ENCODE measurements around the gene CYP4F11.
"Not testable (repeated sequence)": the region's sequence is repeated elsewhere in the genome, so short reads cannot be mapped to it uniquely, and the experiment has no call there.

CYP4F11 gene, protein sequence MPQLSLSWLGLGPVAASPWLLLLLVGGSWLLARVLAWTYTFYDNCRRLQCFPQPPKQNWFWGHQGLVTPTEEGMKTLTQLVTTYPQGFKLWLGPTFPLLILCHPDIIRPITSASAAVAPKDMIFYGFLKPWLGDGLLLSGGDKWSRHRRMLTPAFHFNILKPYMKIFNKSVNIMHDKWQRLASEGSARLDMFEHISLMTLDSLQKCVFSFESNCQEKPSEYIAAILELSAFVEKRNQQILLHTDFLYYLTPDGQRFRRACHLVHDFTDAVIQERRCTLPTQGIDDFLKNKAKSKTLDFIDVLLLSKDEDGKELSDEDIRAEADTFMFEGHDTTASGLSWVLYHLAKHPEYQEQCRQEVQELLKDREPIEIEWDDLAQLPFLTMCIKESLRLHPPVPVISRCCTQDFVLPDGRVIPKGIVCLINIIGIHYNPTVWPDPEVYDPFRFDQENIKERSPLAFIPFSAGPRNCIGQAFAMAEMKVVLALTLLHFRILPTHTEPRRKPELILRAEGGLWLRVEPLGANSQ

DNA sequence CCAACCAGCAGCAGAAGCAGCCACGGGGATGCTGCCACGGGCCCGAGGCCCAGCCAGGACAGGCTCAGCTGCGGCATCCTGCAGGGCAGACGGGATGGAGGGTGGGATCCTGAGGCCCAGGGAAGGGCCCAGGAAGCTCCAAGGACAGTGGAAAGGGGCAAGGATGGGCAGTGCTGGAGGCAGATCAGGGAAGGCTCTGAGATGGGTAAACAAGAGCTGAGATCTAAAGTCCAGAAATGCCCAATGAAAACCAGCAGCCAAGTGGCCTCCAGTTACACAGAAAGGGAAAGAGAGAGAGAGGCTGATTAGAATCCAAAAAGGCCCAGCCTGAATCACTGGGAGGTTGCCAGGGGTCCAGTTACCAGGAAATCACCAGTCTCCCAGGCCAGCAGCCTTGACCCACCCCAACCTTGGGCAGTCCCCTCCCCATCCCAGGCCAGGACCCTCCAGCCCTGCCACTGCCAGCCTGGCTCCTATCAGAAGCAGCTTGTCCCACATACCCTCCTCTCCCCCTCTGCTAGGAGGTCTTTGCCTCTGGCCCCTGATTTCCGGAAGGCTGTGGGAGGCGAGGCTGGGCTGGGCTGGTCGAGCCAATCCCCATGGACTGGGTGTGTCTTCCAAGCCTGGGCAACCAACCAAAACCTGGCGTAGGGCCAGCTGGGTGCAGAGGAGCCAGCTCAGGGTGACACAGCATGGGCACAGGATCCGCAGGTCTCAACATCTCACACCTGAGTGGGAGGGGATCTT, at the start of gene CYP4F11:
Gene CYP4F11, minus strand, starts transcription at position 198 of the 747 bp plus-strand sequence. Its CDS starts 121 bp downstream, at position 77.
- peak; percentile 43 for DNase-seq (ENCODE audit: low spot score)

DNA sequence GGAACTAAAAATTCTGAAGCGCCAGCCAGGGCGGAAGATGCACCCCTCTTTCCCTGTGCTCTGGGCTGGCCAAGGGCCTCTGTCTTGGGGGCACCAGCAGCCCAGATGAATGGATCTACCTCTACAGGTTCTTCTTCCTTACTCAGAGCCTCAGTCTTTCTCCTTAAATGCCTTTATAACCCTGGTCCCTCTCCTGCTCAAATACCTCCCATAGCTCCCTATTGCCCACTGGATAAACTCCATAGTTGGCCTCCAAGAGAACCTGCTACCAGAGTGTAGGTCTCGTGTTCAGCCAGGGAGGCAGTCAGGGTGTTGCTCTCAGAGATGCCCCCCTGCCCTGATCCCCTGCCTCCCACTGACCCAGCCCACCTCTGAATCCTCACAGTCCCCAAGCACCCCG, 45.0 kb upstream of the CYP4F11 start:
- DNase-seq (ENCODE audit: low spot score), result no peak

DNA sequence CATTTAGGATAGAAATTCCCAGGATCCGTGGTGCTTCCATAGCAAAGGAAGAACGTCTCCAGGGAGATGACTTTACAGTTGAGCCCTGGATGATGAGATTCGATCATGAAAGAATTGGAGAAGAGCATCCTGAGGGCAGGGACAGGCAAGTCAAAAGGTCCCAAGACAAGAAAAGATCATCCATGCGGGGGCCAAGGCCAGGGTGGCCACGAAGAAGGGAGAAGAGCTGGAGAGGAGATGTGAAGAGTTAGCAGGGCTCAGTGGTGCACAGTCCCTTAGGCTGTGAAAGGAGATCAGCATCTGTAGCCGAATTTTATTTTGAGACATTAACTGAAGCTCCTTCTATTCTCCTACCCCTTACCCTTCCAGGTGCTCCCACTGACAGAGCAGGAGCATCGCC, 43.4 kb upstream of the CYP4F11 start:
- no peak for DNase-seq (ENCODE audit: low spot score)

DNA sequence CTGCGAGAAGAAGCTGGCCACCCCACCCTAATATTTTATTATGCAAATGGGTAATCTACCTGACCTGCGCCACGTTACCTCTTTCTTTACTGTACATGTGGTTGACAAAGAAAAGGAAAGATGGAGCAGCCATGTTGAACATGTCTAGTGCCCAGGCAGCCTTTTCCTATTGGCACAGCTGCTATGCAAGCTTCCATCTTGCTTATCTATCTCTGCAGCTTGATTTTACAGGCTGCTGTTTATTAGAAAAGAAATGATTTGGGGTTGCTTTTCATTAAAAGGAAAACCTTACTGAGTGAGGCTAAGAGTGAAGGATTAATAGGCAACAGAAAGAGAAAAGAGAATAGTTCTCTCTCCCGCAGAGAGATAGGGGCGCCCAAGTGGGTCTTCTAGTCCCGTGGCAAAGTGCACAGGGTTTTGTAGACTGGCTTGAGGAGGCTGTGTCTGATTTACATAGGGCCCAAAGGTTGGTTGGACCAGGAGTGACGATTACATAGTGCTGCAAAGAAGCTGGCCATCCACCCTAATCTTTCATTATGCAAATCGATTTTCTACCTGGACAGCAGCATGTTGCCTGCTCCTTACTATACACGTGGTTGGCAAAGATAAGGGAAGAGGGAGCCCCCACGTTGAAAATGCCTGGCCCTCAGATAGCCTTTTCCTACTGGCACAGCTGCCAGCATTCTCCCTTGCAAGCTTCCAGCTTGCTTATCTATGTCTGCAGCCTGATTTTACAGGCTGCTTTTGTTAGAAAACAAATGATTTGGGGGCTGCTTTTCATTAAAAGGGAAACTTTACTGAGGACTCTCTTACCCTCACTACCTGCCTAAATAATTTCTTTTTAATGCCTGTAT, 42.7 kb upstream of the CYP4F11 start:
- no peak for DNase-seq (ENCODE audit: low spot score)

DNA sequence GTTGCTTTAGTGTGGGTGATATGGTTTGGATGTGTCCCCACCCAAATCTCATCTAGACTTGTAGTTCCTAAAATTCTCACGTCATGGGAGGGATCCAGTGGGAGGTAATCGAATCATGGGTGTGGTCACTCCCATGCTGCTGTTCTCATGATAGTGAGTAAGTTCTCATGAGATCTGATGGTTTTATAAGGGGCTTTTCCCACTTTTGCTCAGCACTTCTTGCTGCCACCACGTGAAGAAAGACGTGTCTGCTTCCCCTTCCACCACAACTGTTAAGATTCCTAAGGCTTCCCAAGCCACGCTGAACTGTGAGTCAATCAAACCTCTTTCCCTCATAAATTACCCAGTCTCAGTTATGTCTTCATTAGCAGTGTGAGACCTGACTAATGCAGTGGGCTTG, 40.5 kb upstream of the CYP4F11 start:
- DNase-seq (ENCODE audit: low spot score), result no peak

DNA sequence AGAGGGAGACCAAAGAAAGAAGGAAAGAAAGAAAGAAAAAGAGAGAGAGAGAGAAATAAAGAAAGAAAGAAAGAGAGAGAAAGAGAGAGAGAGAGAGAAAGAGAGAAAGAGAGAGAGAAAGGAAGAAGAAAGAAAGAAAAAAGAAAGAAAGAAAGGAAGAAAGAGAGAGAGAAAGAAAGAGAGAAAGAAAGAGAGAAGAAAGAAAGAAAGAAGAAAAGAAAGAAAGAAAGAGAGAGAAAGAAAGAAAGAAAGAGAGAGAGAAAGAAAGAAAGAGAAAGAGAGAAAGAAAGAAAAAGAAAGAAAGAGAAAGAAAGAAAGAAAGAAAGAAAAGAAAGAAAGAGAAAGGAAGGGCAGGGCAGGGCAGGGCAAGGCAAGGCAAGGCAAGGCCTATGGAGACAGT, 37.7 kb upstream of the CYP4F11 start:
- not testable (repeated sequence) for DNase-seq (ENCODE audit: low spot score)

DNA sequence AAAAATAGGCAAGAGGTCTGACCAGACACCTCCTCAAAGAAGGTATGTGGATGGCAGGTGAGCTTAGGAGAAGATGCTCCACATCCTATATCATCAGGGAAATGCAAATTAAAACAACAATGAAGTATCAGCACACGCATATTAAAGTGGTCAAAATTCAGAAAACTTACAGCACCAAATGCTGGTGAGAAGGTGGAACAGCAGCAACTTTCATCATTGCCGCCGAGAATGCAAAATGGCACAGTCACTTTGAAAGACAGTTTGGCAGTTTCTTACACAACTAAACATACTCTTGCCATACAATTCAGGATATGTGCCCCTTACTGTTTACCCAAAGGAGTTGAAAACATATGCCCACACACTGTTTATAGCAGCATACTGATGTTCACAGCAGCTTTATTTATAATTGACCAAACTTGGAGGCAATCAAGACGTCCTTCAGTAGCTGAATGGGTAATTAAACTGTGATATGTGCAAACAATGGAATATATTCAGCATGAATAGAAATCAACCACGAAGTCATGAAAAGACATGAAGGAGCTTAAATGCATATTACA, 37.0 kb upstream of the CYP4F11 start:
- DNase-seq (ENCODE audit: low spot score), result no peak

DNA sequence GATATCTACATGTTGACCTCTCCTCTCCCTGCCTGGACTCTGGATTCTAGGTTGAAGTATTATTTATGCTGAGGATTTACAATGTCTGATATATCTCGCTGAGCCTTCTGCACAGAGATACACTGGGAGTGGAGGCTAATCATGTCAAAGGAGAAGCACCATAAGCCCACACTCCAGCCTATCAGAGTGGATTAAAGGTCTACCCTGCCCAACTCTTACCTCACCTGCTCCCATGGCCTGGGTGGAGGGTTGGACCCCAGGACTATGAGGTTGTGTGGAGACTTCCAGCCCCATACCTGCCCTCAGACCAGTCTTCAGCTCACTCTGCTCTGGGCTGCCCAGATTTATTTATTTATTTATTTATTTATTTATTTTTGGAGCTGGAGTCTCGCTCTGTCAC, 29.9 kb upstream of the CYP4F11 start:
- no peak for DNase-seq (ENCODE audit: low spot score)

DNA sequence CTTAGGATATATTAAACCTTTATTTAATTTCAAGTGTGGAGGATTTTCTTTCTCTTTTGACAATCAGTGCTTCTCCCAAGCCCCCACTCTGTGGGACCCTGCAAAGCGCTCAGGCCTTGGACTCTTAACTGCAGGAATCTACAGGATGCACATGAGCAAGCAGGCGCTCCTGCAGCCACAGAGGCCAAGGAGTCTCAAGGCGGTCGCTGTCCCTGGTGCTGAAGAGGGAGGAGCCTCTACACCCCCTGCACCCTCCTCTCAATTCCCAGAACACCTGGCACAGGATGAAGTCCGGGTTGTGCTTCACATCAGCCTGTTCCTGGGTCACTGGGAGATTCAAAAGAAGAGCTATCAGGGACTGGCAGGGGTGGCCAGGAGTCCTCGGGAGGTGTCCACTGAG, 28.0 kb upstream of the CYP4F11 start:
- no peak for DNase-seq (ENCODE audit: low spot score)

DNA sequence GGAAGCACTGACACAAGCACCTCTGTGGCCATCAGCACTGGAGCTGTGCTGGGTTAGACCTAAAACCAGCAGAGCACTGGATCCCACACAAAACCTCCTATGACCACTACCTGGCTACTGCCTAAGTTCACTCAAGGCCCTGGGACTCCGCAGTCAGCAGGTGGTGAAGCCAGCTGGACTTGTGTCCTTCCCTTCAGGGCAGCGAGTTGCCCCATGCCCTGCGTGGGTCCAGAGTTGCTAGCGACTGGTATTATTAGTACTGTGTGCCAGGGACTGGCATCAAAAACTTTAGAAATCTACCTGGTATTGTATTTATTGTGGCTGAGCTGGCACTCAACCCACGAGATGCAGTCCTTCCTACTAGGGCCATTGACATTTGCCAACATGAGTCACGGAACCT, 20.5 kb upstream of the CYP4F11 start:
- DNase-seq (ENCODE audit: low spot score), result no peak

DNA sequence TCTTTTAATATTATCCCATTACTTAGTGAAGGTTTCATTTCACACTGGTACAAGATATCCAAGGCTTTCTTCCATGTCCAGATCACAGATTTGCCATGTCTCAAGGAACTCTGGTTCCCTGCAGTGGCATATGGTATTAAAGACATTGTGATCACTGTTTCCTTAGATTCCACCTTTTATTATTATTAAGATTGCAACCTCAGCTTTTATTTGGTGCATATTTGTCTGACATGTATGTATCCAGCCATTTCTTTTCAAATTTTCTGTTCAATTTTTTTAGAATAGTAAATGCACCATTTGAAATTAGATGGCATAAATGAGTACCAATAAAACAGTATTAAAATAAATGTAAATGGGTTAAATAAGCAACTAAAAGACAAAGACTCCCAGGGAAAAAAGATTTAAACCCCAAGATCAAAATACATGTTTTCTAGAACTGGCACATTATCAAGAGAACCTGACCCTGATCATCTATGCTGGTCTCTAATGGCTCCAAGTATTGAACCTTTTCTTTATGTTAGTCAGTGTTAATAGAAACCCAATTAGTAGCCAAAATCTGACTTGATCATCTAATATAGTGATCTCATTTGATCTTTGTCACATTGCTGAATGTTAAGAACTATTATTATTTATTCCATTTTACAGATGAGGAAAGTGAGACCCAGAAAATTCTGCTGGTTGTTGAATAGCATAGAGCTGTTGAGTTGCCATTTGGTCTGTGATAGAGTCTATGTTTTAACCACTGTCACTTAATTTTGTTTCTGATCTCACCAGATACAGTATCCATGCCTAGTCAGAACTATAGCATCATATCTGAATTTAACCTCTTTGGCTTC, 14.1 kb upstream of the CYP4F11 start, which contains the start of gene OR10H4:
Gene OR10H4, plus strand, starts transcription at position 786 of the 836 bp plus-strand sequence. Its CDS starts 0 bp downstream, at position 786.
- no peak for DNase-seq (ENCODE audit: low spot score)

DNA sequence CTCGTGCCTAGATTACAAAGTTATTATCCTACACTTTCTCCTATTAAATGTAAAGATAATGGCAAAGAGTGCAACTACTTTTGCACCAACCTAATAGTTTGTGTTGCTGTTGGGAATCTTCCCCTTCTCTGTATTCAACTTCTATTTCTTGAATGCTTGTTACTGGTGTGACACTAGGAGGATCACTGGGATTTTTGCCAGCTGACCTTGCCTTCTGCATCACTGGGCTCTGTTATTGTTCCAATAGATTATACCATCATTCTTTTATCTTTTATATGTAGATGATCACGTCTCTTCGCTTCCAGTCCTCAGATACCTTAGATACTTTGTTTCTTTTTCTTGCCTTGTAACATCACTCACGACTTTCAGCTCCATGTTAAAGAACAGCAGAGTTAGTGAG, 11.0 kb upstream of the CYP4F11 start:
- no peak for DNase-seq (ENCODE audit: low spot score)

DNA sequence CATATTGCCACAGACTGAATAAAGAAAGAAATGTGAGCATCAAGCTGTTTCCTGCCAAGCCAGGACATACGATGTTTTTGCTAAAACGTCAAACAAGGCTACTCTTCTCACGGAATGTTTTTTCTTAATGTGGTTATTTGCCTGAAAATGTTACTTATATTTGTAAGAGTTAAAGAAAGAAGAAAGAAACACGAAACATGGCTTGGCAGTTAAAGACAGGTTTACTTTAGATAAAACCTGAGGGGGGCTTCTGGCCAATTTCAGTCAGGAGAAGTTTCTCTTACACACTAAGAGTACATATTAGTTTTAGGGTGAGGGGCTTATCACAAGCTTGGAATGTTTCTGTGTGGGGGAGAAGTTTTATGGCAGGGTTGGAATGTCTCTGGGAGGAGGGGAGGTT, 10.1 kb upstream of the CYP4F11 start:
- DNase-seq (ENCODE audit: low spot score), result no peak

DNA sequence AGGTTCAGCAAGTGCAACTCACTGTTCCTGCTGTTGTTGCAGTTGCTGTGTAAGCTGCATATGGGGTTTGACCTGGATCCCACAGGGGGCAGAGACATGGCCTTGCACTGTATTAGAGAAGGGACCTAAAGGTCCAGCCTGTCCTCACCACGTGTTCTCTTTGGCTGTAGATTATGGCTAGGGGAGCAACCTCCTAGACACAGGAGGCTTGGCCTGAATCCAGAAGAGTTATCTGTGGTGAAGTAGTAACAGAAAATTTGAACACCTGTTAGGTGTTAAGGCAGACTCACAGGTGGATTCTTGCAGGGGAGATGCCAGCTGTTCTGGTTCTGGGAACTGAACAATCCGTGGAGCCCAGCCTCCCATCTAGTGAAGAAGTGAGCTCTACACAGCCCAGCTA, 3.4 kb upstream of the CYP4F11 start:
- no peak for DNase-seq (ENCODE audit: low spot score)

DNA sequence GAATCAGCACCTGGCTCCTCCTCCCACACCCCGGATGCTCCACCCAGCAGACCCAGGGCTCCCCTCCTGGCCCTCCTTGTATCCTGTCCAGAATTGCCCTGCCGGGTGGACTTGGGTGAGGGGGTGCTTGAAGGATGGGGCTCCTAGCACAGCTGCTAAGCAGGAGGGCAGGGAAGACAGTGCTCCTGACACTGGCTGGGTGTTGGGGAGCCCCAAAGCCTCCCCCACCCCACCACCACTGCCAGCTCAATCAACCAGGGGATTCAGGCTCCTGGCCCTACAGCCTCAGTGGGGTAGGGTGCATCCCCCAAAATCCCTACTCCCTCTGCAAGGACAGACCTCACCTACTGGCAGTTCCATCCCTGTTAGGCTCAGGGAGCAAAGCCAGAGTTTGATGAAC, 2.6 kb upstream of the CYP4F11 start:
- no peak for DNase-seq (ENCODE audit: low spot score)

DNA sequence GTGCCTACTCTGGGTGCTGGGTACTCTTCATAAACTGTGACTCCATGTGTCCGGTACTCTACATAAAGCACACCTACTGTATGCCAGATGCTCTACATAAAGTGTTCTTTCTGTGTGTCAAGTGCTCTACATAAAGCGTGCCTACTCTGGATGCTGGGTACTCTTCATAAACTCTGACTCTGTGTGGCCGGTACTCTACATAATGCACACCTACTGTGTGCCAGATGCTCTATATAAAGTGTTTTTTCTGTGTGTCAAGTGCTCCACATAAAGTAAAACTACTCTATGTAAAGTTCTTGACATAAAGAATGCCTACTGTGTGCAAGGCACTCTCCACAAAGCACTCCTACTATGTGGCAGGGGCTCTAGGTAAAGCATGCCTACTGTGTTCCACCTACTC, 1.8 kb upstream of the CYP4F11 start:
- no peak for DNase-seq (ENCODE audit: low spot score)

DNA sequence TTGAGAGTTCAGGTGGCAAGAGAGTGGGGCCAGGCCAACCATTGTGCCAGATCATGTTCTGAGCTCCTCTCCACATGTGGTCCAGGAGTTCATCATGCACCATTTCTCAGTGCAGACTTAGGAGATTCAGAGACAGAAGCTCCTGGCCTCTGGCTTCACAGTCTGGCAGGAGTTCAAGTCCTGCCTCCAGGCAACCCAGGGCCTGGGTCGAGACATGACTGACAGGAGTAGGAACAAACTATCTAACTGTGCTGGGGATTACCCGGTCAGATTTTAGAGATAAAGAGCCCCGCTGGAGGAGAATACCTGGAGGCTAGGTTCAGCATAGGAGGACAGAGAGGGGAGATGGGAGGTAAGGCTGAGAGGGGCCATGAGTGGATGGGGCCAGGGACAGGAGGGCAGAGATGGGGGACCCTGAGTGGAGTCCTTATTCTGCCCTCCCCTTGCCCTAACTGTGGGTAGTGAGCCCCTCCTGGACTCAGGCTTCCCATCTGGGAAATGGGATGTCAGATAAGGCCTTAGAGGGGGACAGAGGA, 906 bp upstream of the CYP4F11 start:
- DNase-seq (ENCODE audit: low spot score), result peak; percentile 1

DNA sequence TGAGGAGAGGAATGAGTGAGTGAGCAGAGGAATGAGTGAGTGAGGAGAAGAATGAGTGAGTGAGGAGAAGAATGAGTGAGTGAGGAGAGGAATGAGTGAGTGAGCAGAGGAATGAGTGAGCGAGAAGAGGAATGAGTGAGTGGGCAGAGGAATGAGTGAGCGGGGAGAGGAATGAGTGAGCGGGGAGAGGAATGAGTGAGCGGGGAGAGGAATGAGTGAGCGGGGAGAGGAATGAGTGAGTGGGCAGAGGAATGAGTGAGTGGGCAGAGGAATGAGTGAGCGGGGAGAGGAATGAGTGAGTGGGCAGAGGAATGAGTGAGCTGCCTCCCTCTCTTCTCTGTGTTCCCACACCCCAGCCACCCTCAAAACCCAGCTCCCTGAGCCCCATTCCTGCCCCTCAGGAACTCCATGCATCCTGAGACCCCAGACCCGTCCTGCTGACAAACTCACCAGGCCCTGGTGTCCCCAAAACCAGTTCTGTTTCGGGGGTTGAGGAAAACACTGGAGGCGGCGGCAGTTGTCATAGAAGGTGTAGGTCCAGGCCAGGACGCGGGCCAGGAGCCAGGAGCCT, 483 bp downstream of the CYP4F11 start:
- not testable (repeated sequence) for DNase-seq (ENCODE audit: low spot score)

DNA sequence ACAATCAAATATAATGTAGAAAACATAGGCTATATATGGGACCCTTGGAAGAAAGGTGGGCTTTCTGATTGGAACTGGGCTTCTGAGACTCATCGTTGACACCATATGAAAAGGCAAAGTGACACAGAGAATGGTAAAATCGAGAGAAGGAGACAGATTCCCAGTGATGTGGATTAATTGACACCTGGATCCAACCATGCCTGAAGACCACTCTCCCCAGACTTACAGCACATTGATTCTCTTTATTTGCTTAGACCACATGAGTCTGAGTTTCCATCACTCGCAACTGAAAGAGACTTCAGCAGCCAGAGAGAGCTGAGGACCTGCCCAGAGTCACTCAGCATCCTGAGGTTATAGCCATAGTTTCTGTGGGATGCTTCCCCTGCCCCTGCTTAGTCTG, 6.0 kb downstream of the CYP4F11 start:
- no peak for DNase-seq (ENCODE audit: low spot score)

DNA sequence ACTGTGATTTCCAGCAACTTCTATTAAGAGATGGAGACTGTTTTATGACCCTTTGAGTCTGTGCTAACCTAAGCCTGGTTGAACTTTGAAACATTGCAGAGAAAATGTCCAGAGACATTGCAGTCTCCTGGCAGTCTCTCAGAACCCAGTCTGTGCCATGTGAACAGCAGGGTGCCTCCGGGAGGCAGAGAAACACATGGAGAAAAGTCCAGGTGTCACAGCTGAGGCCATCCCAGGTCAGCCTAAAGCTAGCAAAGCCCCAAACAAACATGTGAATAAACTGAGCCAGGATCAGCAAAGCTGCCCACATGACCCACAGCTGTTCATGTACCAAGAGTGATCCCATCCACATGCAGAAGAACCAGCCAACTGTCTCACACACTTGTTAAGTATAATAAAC, 7.8 kb downstream of the CYP4F11 start:
- DNase-seq (ENCODE audit: low spot score), result no peak

Data from globus pallidus (tissue), 1 donor.